ENCODE measurements around the gene COL8A1. TPM values are rescaled to one million over a fixed set of nuclear protein-coding genes. Genes with fewer than 3 reads are reported as not detected.

The COL8A1 gene
- total RNA-seq, 1 experiment from 2014 or later = 0.13 TPM

GRCh38 chr3:99665017-99665416, 26.6 kb downstream of the COL8A1 start:
- Histone ChIP-seq H3K4me3 (ENCODE audit: low read depth in 2 of 2, low read length in 2 of 2) (no peak overlapping the region), H3K9me3 (ENCODE audit: control insufficient read depth, insufficient read depth, low read depth, low read length) (no peaks in the 10 kb centered on the region), H3K4me1 (ENCODE audit: control insufficient read depth, insufficient read depth, low read length) (no peaks in the 10 kb centered on the region), H3K27me3 (ENCODE audit: control insufficient read depth, insufficient read depth, low read length) (peaks cover 8% of the 10 kb centered on the region), H3K36me3 (ENCODE audit: control insufficient read depth, insufficient read depth, low read length) (no peaks in the 10 kb centered on the region; the same call in 1 of the 2 replicates), H3K27ac (ENCODE audit: low read length) (no peak overlapping the region)
- in situ Hi-C loops (cut with HindIII; ENCODE audit: low pct_unique_long_range_greater_than_20kb, low sequenced_read_pairs) (no loop called here), intact Hi-C loops (cut with micrococcal nuclease; ENCODE audit: unreplicated experiment) (no loop called here)
- DNase-seq (ENCODE audit: low read depth, low spot score) (no peak), ATAC-seq (no peak)
- TF ChIP-seq, protein P1, sequence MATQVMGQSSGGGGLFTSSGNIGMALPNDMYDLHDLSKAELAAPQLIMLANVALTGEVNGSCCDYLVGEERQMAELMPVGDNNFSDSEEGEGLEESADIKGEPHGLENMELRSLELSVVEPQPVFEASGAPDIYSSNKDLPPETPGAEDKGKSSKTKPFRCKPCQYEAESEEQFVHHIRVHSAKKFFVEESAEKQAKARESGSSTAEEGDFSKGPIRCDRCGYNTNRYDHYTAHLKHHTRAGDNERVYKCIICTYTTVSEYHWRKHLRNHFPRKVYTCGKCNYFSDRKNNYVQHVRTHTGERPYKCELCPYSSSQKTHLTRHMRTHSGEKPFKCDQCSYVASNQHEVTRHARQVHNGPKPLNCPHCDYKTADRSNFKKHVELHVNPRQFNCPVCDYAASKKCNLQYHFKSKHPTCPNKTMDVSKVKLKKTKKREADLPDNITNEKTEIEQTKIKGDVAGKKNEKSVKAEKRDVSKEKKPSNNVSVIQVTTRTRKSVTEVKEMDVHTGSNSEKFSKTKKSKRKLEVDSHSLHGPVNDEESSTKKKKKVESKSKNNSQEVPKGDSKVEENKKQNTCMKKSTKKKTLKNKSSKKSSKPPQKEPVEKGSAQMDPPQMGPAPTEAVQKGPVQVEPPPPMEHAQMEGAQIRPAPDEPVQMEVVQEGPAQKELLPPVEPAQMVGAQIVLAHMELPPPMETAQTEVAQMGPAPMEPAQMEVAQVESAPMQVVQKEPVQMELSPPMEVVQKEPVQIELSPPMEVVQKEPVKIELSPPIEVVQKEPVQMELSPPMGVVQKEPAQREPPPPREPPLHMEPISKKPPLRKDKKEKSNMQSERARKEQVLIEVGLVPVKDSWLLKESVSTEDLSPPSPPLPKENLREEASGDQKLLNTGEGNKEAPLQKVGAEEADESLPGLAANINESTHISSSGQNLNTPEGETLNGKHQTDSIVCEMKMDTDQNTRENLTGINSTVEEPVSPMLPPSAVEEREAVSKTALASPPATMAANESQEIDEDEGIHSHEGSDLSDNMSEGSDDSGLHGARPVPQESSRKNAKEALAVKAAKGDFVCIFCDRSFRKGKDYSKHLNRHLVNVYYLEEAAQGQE (IDR thresholded peaks at IDR 0.05; ENCODE audit: insufficient read depth in 1 of 2, low read depth in 2 of 2, low read length in 1 of 2) = no peak
- TF ChIP-seq CTCF (IDR thresholded peaks at IDR 0.05) (no peak), POLR2AphosphoS5 (IDR thresholded peaks at IDR 0.05; ENCODE audit: low read depth, low read length) (no peak), SIN3A (IDR thresholded peaks at IDR 0.05; ENCODE audit: borderline replicate concordance, insufficient read depth, low read depth, low read length) (no peak), TCF7L2 (IDR thresholded peaks at IDR 0.05; ENCODE audit: low read depth, low read length) (no peak)
- CTCF ChIA-PET = no interaction called here
- BruUV-seq (replicated peaks) = no TSS peak
- POLR2A ChIA-PET = no interaction called here

DNA sequence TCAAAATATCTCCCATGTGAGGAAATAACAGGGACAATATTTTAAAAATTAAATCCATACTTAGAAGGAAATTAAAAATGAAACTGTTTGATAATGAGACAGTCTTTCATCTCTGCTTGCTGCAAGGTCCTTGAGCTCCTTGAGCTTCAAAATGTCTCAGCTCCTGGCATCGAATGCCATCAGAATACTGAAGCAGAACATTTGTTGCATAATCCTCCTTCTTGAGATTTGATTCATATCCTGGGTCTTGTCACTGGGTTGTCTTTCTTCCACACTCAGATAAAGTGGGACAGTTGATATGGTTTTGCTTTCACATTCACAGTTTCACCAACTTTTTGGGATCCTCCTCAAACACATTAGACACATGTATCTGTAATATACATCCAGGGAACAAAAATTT, 27.8 kb downstream of the COL8A1 start:
- H3K4me3 ChIP-seq (ENCODE audit: low read depth in 2 of 2, low read length in 2 of 2) = no peak overlapping the region
- H3K27ac ChIP-seq (ENCODE audit: low read length) = no peak overlapping the region
- ChIA-PET POLR2A (no interaction called here), CTCF (no interaction called here)
- H3K27me3 ChIP-seq (ENCODE audit: control insufficient read depth, insufficient read depth, low read length) = peaks cover 8% of the 10 kb centered on the region
- H3K36me3 ChIP-seq (ENCODE audit: control insufficient read depth, insufficient read depth, low read length) = no peaks in the 10 kb centered on the region; the same call in 1 of the 2 replicates
- TF ChIP-seq SIN3A (IDR thresholded peaks at IDR 0.05; ENCODE audit: borderline replicate concordance, insufficient read depth, low read depth, low read length) (no peak), POLR2AphosphoS5 (IDR thresholded peaks at IDR 0.05; ENCODE audit: low read depth, low read length) (no peak)
- no TSS peak for BruUV-seq (replicated peaks)
- DNase-seq (ENCODE audit: low read depth, low spot score) (no peak), ATAC-seq (no peak)
- no peaks in the 10 kb centered on the region for H3K4me1 ChIP-seq (ENCODE audit: control insufficient read depth, insufficient read depth, low read length)
- in situ Hi-C loops (cut with HindIII; ENCODE audit: low pct_unique_long_range_greater_than_20kb, low sequenced_read_pairs) (no loop called here), intact Hi-C loops (cut with micrococcal nuclease; ENCODE audit: unreplicated experiment) (no loop called here)
- no peaks in the 10 kb centered on the region for H3K9me3 ChIP-seq (ENCODE audit: control insufficient read depth, insufficient read depth, low read depth, low read length)

GRCh38 chr3:99668044-99668443, 29.6 kb downstream of the COL8A1 start:
- DNase-seq (ENCODE audit: low read depth, low spot score) = no peak
- Histone ChIP-seq H3K27ac (ENCODE audit: low read length) (no peak overlapping the region), H3K9me3 (ENCODE audit: control insufficient read depth, insufficient read depth, low read depth, low read length) (no peaks in the 10 kb centered on the region), H3K4me3 (ENCODE audit: low read depth in 2 of 2, low read length in 2 of 2) (no peak overlapping the region), H3K27me3 (ENCODE audit: control insufficient read depth, insufficient read depth, low read length) (peaks cover 8% of the 10 kb centered on the region), H3K36me3 (ENCODE audit: control insufficient read depth, insufficient read depth, low read length) (no peaks in the 10 kb centered on the region; the same call in 1 of the 2 replicates), H3K4me1 (ENCODE audit: control insufficient read depth, insufficient read depth, low read length) (no peaks in the 10 kb centered on the region)
- ChIA-PET CTCF (no interaction called here), POLR2A (no interaction called here)
- no peak for ATAC-seq
- no peak for TF ChIP-seq SIN3A (IDR thresholded peaks at IDR 0.05; ENCODE audit: borderline replicate concordance, insufficient read depth, low read depth, low read length)
- TF ChIP-seq TCF7L2 (IDR thresholded peaks at IDR 0.05; ENCODE audit: low read depth, low read length) = no peak
- TF ChIP-seq, protein P1 (IDR thresholded peaks at IDR 0.05; ENCODE audit: insufficient read depth in 1 of 2, low read depth in 2 of 2, low read length in 1 of 2) = no peak
- no peak for TF ChIP-seq POLR2AphosphoS5 (IDR thresholded peaks at IDR 0.05; ENCODE audit: low read depth, low read length)
- TF ChIP-seq CTCF (IDR thresholded peaks at IDR 0.05) = no peak
- in situ Hi-C loops (cut with HindIII; ENCODE audit: low pct_unique_long_range_greater_than_20kb, low sequenced_read_pairs) (no loop called here), intact Hi-C loops (cut with micrococcal nuclease; ENCODE audit: unreplicated experiment) (no loop called here)
- BruUV-seq (replicated peaks) = no TSS peak

Measured in Panc1 (cell line).